Activated CD8-positive, alpha-beta T cell treated with anti-CD3 and anti-CD28 coated beads, Interleukin-2, amount 10 ng/mL, durations not matched to agents 7 days and 5 days (primary cell): ENCODE measurements around the gene NPS. TPM values are rescaled to one million over a fixed set of nuclear protein-coding genes. Genes with fewer than 3 reads are reported as not detected.

ENCODE experiments used
- ATAC-seq: fragments of 150-1000 bp; cut with Tn5 transposase; one replicate; pipeline ENCODE4 v1.10.0; 2021; ENCODE audit warnings: moderate library complexity
- CTCF ChIA-PET: fragments of 350-600 bp; sonication (Branson Sonifier 250); formaldehyde crosslinking; loops from one replicate; lab custom pipeline; 2021; ENCODE audit warnings: antibody characterized with exemption; lab: Charles Lee
- POLR2A ChIA-PET: fragments of 350-600 bp; sonication (Branson Sonifier 250); formaldehyde crosslinking; loops from one replicate; lab custom pipeline; 2021; ENCODE audit warnings: antibody characterized with exemption; lab: Charles Lee
- DNase-seq: peaks from one replicate; pipeline ENCODE4 v3.0.0-alpha.2; 2020
- H3K27ac Mint-ChIP-seq: one replicate; pipeline ENCODE4 v1.8.0; 2021; ENCODE audit warnings: mild to moderate bottlenecking, mixed read lengths
- H3K27me3 Mint-ChIP-seq: one replicate; pipeline ENCODE4 v1.8.0; 2021; ENCODE audit warnings: low read depth, mixed read lengths
- H3K36me3 Mint-ChIP-seq: one replicate; pipeline ENCODE4 v1.8.0; 2021; ENCODE audit warnings: low read depth, mixed read lengths
- H3K4me1 Mint-ChIP-seq: one replicate; pipeline ENCODE4 v1.8.0; 2021; ENCODE audit warnings: low read depth, mixed read lengths
- H3K4me3 Mint-ChIP-seq: one replicate; pipeline ENCODE4 v1.8.0; 2021; ENCODE audit warnings: mild to moderate bottlenecking, mixed read lengths
- H3K9me3 Mint-ChIP-seq: one replicate; pipeline ENCODE4 v1.8.0; 2022; ENCODE audit warnings: mixed read lengths; ENCODE audit not compliant: insufficient read depth
- total RNA-seq, 2 experiments: library from RNA; stranded (reverse); gene quantifications; one replicate each; pipeline ENCODE4 v1.2.3, GENCODE V29; 2021

The NPS gene
- total RNA-seq, 2 experiments from 2014 or later: not detected

DNA sequence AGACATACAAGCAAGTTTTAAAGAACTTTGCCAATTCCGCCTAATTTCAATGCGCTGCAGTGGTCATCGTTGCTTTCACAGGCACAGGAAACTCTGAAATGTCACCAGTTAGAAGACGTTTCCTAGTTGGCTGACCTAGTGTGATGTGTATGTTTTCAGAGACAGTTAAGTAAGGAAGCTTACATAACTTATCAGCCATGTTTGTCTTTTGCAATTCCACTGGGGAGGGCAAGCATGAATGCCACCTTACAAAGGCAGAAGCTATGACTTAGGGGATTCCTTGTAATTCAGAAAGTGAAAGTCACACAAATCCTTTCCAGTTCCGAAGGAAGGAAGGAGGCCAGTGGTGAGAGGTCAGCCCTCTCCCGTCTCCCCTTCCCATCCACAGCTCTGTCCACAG lies 15.0 kb upstream of the NPS start:
- ATAC-seq: no peak
- ChIA-PET CTCF (no interaction called here), POLR2A (no interaction called here)
- Mint-ChIP-seq H3K4me3 (no peak overlapping the region), H3K9me3 (no peaks in the 10 kb centered on the region), H3K27ac (no peak overlapping the region), H3K36me3 (no peaks in the 10 kb centered on the region), H3K4me1 (no peaks in the 10 kb centered on the region), H3K27me3 (no peaks in the 10 kb centered on the region)
- no peak for DNase-seq

DNA sequence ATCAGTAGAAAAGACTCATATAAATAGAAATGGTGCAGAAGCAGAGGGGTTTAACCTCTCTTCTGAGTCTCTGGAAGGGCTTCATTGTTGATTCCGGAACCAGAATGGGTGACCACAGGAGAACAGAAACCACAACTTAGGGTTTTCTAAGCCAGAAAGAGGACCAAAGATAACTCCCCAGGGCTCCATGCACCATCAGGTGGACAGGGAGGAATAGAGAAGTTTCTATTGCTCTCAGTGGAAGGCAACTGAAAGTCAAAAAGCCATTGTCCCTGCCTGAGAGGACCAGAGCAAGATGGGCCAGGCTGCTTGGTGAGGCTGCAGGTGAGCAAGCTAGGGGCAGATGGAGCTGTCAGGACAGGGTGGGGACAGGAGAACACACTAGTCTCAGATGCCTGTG lies 14.6 kb upstream of the NPS start:
- Mint-ChIP-seq H3K4me3 (no peak overlapping the region), H3K36me3 (no peaks in the 10 kb centered on the region), H3K27me3 (no peaks in the 10 kb centered on the region), H3K4me1 (no peaks in the 10 kb centered on the region), H3K27ac (no peak overlapping the region), H3K9me3 (no peaks in the 10 kb centered on the region)
- DNase-seq: no peak
- ATAC-seq: no peak
- ChIA-PET CTCF (no interaction called here), POLR2A (no interaction called here)

DNA sequence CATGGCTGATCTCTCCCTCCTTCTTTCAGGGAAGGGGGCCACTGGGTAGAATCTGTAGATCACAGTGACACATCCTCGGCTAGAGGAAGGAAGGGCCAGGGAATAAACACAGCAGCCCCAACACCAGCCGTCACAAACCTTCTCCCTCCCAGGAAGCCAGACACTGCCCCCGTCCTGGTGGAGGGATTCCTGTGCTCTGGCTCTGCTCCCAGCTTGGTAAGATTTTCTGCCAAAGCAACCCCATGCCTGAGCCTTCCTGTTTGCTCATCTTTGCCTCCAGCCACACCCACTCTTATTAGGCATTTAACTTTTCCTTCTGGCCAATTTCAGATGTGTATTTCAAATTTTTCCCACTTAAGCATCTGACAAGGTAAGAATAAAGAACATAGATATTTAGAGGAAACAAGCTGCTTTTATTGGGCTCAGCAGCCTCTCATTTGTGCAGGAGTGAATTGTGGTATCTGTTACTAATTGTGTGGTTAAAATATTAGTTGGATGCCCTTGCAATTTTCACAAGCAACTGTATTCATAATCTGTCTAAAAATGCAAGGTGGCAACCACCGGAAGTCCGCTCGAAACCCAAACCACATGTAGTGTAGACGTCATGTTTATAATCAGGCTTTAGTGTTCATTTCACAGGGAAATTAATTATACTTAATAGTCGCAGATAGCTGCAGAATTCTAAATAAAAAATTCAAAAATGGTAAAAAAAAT lies 13.2 kb upstream of the NPS start:
- Mint-ChIP-seq H3K27ac (no peak overlapping the region), H3K4me3 (no peak overlapping the region), H3K4me1 (no peaks in the 10 kb centered on the region), H3K9me3 (no peaks in the 10 kb centered on the region), H3K27me3 (no peaks in the 10 kb centered on the region), H3K36me3 (no peaks in the 10 kb centered on the region)
- no peak for DNase-seq
- no peak for ATAC-seq
- POLR2A ChIA-PET: no interaction called here
- CTCF ChIA-PET: no interaction called here

DNA sequence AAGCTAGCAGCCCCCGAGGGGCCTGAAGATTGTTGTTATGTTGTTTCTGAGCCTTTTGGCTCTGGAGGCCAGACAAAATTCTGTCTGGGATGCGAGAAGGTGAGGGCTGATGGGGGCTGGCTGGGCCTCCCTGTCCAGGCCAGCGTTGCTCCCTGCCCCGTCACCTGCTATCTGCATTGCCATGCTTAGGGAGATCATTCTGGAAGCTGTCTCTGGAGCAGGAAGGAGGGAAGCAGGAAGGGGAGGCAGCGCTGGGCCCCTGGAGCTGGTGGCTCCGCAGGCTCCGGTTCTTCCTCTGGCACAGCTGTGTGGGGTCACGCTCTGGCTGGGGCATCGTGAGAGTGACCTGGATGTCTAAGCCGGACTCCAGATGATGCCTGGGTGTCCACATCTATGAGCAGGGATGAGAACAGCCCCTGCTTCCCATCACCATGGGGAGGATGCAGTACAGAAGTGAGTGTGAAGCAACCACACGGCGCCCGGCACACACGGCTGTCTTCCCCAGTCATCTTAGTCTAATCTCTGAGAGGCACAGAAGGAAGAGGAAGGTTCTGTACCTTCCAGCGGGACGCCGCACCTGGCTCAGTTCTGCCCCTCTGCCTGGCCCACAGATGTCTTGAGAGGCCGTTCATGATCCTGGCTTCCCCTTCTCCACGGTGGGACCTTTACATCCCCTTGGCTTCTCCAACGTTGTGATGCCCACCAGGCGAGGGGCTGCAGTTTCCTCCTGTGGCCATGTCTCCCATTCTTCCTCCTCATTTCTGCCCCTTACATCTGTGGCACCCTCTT lies 11.9 kb upstream of the NPS start:
- DNase-seq (no peak), ATAC-seq (no peak)
- no peaks in the 10 kb centered on the region for H3K9me3 Mint-ChIP-seq
- ChIA-PET POLR2A (no interaction called here), CTCF (no interaction called here)
- H3K4me3 Mint-ChIP-seq: no peak overlapping the region
- H3K4me1 Mint-ChIP-seq: no peaks in the 10 kb centered on the region
- no peaks in the 10 kb centered on the region for H3K27me3 Mint-ChIP-seq
- no peaks in the 10 kb centered on the region for H3K36me3 Mint-ChIP-seq
- no peak overlapping the region for H3K27ac Mint-ChIP-seq

DNA sequence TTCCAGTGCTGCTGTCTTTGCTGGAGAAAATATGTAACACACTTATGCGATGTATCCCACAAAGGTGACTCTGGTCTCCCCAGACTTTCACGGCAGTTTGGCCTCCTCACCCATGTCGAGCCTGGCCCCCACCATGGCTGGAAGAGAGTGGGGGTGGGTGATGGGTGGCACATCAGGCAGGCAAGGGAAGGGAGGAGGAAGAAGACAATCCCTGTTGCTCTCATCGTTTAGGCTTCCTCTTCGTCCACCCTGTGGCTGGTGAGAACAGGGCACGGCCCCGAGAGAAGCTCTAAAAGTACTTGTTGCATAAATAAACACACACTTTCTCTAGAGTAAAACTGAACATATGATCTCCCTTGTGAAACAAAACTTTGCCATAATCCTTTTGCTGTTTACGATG lies 11.2 kb upstream of the NPS start:
- ChIA-PET POLR2A (no interaction called here), CTCF (no interaction called here)
- Mint-ChIP-seq H3K36me3 (no peaks in the 10 kb centered on the region), H3K4me1 (no peaks in the 10 kb centered on the region), H3K4me3 (no peak overlapping the region), H3K9me3 (no peaks in the 10 kb centered on the region), H3K27me3 (no peaks in the 10 kb centered on the region), H3K27ac (no peak overlapping the region)
- ATAC-seq (no peak), DNase-seq (no peak)

DNA sequence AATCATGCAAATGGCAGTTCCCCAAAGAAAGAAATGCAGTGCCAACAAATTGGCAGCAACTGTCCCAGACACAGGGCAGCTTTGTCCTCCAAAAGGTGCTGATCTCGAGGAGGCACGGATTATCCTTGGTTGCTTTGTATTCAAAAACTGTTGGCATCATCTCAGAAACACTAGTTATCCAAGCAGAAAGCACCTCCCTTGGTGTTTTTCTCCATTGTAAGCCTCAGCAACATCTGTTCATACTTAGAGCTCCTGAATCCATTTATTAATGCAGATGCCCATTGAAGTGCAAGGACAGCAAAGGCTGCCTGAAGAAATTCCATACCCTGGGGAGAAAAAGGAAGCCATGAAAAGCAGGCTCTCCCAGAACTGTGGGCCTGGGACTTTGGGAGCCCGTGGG lies 1.1 kb upstream of the NPS start:
- CTCF ChIA-PET: no interaction called here
- POLR2A ChIA-PET: no interaction called here
- DNase-seq (no peak), ATAC-seq (no peak)
- H3K27me3 Mint-ChIP-seq: no peaks in the 10 kb centered on the region
- no peak overlapping the region for H3K4me3 Mint-ChIP-seq
- no peaks in the 10 kb centered on the region for H3K36me3 Mint-ChIP-seq
- no peaks in the 10 kb centered on the region for H3K9me3 Mint-ChIP-seq
- no peak overlapping the region for H3K27ac Mint-ChIP-seq
- no peaks in the 10 kb centered on the region for H3K4me1 Mint-ChIP-seq

DNA sequence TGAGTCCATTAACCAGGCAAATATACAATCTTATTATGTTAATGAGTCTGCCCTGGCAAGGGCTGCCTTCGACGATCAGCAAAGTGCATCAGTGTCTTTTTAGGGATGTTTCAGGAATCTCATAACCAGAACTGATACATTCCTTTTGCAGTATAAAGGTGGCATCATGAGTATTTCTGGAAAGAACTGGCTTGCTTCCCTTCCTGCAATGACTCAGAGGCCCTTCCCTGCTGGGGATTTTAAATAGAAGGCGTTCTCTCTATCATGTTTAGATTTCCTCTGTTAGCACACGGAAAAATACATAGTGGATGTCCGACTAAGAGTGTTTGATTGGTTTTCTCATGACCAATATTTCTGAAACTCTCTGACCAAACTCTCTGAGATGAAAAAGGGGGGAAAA lies 1.8 kb downstream of the NPS start:
- H3K4me1 Mint-ChIP-seq: no peaks in the 10 kb centered on the region
- H3K4me3 Mint-ChIP-seq: no peak overlapping the region
- no peak for ATAC-seq
- no peak for DNase-seq
- H3K36me3 Mint-ChIP-seq: no peaks in the 10 kb centered on the region
- no peaks in the 10 kb centered on the region for H3K9me3 Mint-ChIP-seq
- no peaks in the 10 kb centered on the region for H3K27me3 Mint-ChIP-seq
- ChIA-PET POLR2A (no interaction called here), CTCF (no interaction called here)
- H3K27ac Mint-ChIP-seq: no peak overlapping the region

DNA sequence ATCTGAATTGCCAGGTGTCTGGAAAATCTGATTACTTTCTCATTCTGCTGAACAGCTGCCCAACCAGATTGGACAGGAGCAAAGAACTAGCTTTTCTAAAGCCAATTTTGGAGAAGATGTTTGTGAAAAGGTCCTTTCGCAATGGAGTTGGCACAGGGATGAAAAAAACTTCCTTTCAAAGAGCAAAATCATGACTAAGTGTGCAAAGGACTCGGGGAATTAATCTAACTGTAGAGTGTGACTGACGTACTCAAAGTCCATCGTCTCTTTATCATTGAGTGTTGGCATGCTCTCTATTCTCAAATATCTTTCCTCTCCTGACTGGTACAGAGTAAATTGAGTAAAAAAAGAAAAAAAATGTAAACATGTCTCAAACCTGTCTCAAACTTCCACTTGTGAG lies 3.3 kb downstream of the NPS start:
- no peak for ATAC-seq
- H3K9me3 Mint-ChIP-seq: no peaks in the 10 kb centered on the region

DNA sequence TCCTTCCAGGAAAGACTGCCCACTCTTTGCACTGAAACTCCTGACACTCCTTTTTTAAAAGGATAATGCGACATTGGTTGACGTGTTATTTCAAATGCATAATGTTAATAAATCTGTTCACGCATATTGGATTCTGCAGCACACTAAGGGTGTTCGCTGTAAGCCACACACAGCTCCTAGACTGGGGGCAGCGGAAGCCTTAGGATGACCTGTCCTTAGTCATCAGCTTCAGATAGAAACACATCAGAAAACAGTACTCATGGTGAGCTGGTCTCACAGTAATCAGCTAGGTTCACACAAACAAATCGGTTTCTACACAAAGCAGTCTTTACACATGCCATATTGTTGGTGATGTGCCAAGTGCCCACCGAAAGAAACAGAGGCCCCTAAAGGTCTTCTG lies 4.3 kb downstream of the NPS start:
- DNase-seq (no peak), ATAC-seq (no peak)
- Mint-ChIP-seq H3K27me3 (no peaks in the 10 kb centered on the region), H3K27ac (no peak overlapping the region), H3K4me1 (no peaks in the 10 kb centered on the region), H3K36me3 (no peaks in the 10 kb centered on the region), H3K9me3 (no peaks in the 10 kb centered on the region), H3K4me3 (no peak overlapping the region)
- CTCF ChIA-PET: no interaction called here
- POLR2A ChIA-PET: no interaction called here

More for the DNA sequence above, 3.3 kb downstream of the NPS start:
- Mint-ChIP-seq H3K27ac (no peak overlapping the region), H3K27me3 (no peaks in the 10 kb centered on the region), H3K36me3 (no peaks in the 10 kb centered on the region), H3K4me3 (no peak overlapping the region), H3K4me1 (no peaks in the 10 kb centered on the region)
- ChIA-PET POLR2A (no interaction called here), CTCF (no interaction called here)
- DNase-seq: no peak

DNA sequence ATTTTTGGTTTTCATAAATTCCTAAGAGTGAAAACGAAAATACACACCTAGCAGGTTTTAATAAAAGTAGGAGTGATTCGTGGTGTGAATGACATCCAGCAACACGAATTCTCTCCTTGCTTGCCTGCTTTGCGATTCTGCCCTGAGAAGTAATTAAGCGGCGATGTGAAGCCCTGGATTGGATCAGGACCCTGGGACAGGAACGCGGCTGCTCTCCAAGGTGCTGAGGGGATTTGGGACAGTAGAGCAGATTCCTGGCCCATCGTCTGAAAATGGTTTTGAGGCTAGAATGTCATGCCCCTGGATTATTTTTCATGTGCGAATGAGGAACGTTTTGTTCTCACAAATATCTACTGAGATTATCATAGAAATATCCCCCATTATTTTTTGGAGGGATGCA lies 7.8 kb downstream of the NPS start:
- no peak overlapping the region for H3K27ac Mint-ChIP-seq
- POLR2A ChIA-PET: no interaction called here
- DNase-seq (no peak), ATAC-seq (no peak)
- no peaks in the 10 kb centered on the region for H3K9me3 Mint-ChIP-seq
- H3K4me1 Mint-ChIP-seq: no peaks in the 10 kb centered on the region
- H3K4me3 Mint-ChIP-seq: no peak overlapping the region
- CTCF ChIA-PET: no interaction called here
- H3K27me3 Mint-ChIP-seq: no peaks in the 10 kb centered on the region
- H3K36me3 Mint-ChIP-seq: no peaks in the 10 kb centered on the region

DNA sequence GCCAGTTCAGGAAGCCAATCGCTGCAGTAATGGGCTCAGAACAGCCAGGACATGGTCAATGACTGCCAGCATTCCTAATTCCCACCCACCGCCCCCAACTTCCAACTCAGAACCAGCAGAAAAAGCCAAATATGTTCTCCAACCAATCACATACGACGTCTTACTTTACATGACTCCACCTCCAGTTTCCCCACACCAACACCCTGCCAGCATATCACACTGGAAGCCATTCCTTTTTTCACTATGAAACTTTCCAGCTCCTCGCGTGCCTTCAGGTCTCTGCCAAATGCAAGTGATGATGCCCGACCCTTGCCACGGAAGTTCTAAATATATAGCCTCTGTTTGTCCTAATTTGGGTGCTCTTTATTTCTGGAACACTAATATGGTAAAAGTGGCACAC lies 12.5 kb downstream of the NPS start:
- no peak for ATAC-seq
- H3K27ac Mint-ChIP-seq: no peak overlapping the region
- H3K4me1 Mint-ChIP-seq: no peaks in the 10 kb centered on the region
- no peaks in the 10 kb centered on the region for H3K9me3 Mint-ChIP-seq
- ChIA-PET CTCF (no interaction called here), POLR2A (no interaction called here)
- H3K27me3 Mint-ChIP-seq: no peaks in the 10 kb centered on the region
- no peaks in the 10 kb centered on the region for H3K36me3 Mint-ChIP-seq
- DNase-seq: no peak
- H3K4me3 Mint-ChIP-seq: no peak overlapping the region

DNA sequence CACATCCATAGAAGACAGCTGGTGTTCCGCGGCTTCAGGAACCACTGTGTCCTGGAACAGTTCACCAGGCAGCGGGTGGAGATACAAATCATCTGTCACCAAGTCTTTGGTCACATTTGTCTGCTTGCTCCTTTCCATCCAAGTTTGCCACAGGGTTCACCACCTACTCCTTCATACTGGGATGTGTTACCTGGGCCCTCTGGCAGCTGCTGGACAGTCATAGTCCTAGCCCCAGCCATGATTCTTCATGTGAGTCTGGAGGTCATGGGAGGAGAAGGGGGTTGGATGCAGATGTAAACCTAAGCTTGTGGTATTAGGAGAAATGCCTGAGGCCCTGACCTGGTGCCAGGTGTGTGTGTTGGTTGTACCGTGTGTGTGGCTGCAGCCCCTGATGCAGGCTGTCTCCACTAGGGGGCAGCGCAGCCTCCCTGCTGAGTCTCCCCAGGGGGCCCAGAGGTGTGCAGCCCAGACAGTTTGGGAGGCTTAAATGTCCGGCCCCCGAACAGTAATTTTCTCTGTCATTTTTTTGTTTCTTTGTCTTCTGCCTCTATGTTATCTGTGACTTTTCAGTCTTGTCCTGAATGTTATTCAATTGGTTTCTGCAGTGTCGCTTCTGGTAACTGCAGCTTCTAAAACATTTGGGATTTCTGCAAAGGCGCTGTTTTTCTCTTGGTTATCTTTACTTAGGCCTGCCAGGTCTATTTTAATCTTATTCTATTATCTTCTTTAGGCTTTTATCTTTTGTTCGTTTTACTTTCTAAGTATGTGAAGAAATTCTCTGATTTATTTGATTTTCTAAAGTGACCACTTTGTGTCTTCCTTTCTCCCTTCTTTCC lies 14.8 kb downstream of the NPS start:
- Mint-ChIP-seq H3K9me3 (no peaks in the 10 kb centered on the region), H3K36me3 (no peaks in the 10 kb centered on the region), H3K27ac (no peak overlapping the region), H3K4me3 (no peak overlapping the region), H3K27me3 (no peaks in the 10 kb centered on the region), H3K4me1 (no peaks in the 10 kb centered on the region)
- POLR2A ChIA-PET: no interaction called here
- peak; percentile 29 for DNase-seq
- CTCF ChIA-PET: interaction anchor here (0.8 to 2.0 kb wide), 4 partner anchors 8 to 290 kb away, joined by 3 to 11 read pairs (median 4); no protein-coding TSS in a partner anchor
- peak; percentile 55 for ATAC-seq
